NCI-H1930 (cell line): Measurements from ENCODE around the gene CADM2.

Source experiments
- DNase-seq, 2 experiments: peaks; one replicate each; lab custom pipeline; 2025; lab: John Stamatoyannopoulos, UW

Gene CADM2

GRCh38 chr3:85189731-85190130, 230.9 kb downstream of the CADM2 start:
- no peak for DNase-seq

- DNase-seq, result no peak
These were observed 234.8 kb downstream of the CADM2 start for GRCh38 chr3:85193565-85193964.

GRCh38 chr3:85208650-85209049, 249.9 kb downstream of the CADM2 start:
- DNase-seq, result no peak

- DNase-seq, result no peak
These were observed 251.8 kb downstream of the CADM2 start for GRCh38 chr3:85210540-85210939.

- no peak for DNase-seq
These were observed 270.2 kb downstream of the CADM2 start for GRCh38 chr3:85228966-85229365.

- DNase-seq, result no peak
These were observed 285.3 kb downstream of the CADM2 start for GRCh38 chr3:85244091-85244490.

GRCh38 chr3:85244519-85244918, 285.7 kb downstream of the CADM2 start:
- no peak for DNase-seq

GRCh38 chr3:85251766-85252165, 293.0 kb downstream of the CADM2 start:
- no peak for DNase-seq

- DNase-seq, result no peak
These were observed 293.9 kb downstream of the CADM2 start for GRCh38 chr3:85252686-85253085.

- no peak for DNase-seq
These were observed 295.9 kb downstream of the CADM2 start for GRCh38 chr3:85254738-85255137.

- no peak for DNase-seq
These were observed 297.2 kb downstream of the CADM2 start for GRCh38 chr3:85255949-85256348.

- DNase-seq, result no peak
These were observed 299.5 kb downstream of the CADM2 start for GRCh38 chr3:85258326-85258725.

GRCh38 chr3:85258819-85259218, 300.0 kb downstream of the CADM2 start:
- DNase-seq, result no peak

GRCh38 chr3:85259748-85260147, 301.0 kb downstream of the CADM2 start:
- DNase-seq, result no peak

- no peak for DNase-seq
These were observed 305.6 kb downstream of the CADM2 start for GRCh38 chr3:85264381-85264780.

- DNase-seq, result no peak
These were observed 311.7 kb downstream of the CADM2 start for GRCh38 chr3:85270488-85270887.

GRCh38 chr3:85271911-85272310, 313.1 kb downstream of the CADM2 start:
- no peak for DNase-seq

- DNase-seq, result no peak
These were observed 329.5 kb downstream of the CADM2 start for GRCh38 chr3:85288257-85288656.

- no peak for DNase-seq
These were observed 338.5 kb downstream of the CADM2 start for GRCh38 chr3:85297291-85297690.

GRCh38 chr3:85298032-85298431, 339.2 kb downstream of the CADM2 start:
- DNase-seq, result no peak

- no peak for DNase-seq
These were observed 344.4 kb downstream of the CADM2 start for GRCh38 chr3:85303156-85303555.

- no peak for DNase-seq
These were observed 345.7 kb downstream of the CADM2 start for GRCh38 chr3:85304360-85304964.

- no peak for DNase-seq
These were observed 353.5 kb downstream of the CADM2 start for GRCh38 chr3:85312331-85312730.

- DNase-seq, result no peak
These were observed 354.6 kb downstream of the CADM2 start for GRCh38 chr3:85313380-85313779.

GRCh38 chr3:85316252-85316651, 357.5 kb downstream of the CADM2 start:
- no peak for DNase-seq
